HG02623 (cell line): ENCODE measurements around the gene IRF9.
"Not testable (repeated sequence)": the region's sequence is repeated elsewhere in the genome, so short reads cannot be mapped to it uniquely, and the experiment has no call there.

Source experiments
- ATAC-seq: cut with Tn5 transposase; IDR thresholded peaks from one replicate; pipeline ENCODE4 v1.9.1; 2021; ENCODE audit warnings: moderate library complexity; ENCODE audit not compliant: unreplicated experiment

The IRF9 gene

GRCh38 chr14:24190416-24190815, 29.4 kb downstream of the IRF9 start:
- ATAC-seq, result no peak

GRCh38 chr14:24192933-24193332, 31.9 kb downstream of the IRF9 start:
- ATAC-seq, result no peak

GRCh38 chr14:24194186-24194872, 33.3 kb downstream of the IRF9 start:
- ATAC-seq, result no peak

- no peak for ATAC-seq
Measured at GRCh38 chr14:24194873-24195185, 33.8 kb downstream of the IRF9 start.

- ATAC-seq, result peak; percentile 75
Measured at GRCh38 chr14:24195186-24196070, 34.4 kb downstream of the IRF9 start, which contains the start of gene TM9SF1. Gene TM9SF1 (minus strand): TSS chr14:24195441. CDS start chr14:24195019, 422 bp downstream.

GRCh38 chr14:24196071-24197055, 35.3 kb downstream of the IRF9 start:
- no peak for ATAC-seq

- no peak for ATAC-seq
Measured at GRCh38 chr14:24197056-24197450, 36.0 kb downstream of the IRF9 start.

GRCh38 chr14:24198814-24199524, 37.9 kb downstream of the IRF9 start:
- no peak for ATAC-seq

GRCh38 chr14:24202538-24202937, 41.5 kb downstream of the IRF9 start:
- ATAC-seq, result not testable (repeated sequence)

GRCh38 chr14:24203249-24203886, 42.3 kb downstream of the IRF9 start:
- ATAC-seq, result not testable (repeated sequence)

- no peak for ATAC-seq
Measured at GRCh38 chr14:24204163-24205146, 43.4 kb downstream of the IRF9 start.

- no peak for ATAC-seq
Measured at GRCh38 chr14:24206260-24207103, 45.4 kb downstream of the IRF9 start.

- no peak for ATAC-seq
Measured at GRCh38 chr14:24207104-24207551, 46.1 kb downstream of the IRF9 start.

- no peak for ATAC-seq
Measured at GRCh38 chr14:24207625-24208024, 46.6 kb downstream of the IRF9 start.

GRCh38 chr14:24211311-24211710, 50.2 kb downstream of the IRF9 start:
- no peak for ATAC-seq

- ATAC-seq, result peak; percentile 68
Measured at GRCh38 chr14:24212924-24213865, 52.1 kb downstream of the IRF9 start, which contains the start of gene CHMP4A. Gene CHMP4A (minus strand): TSS chr14:24213488. CDS start chr14:24213439, 49 bp downstream.
